Chondrocyte (in vitro differentiated cells): Measurements from ENCODE around the gene BORCS6. TPM values are rescaled to one million over a fixed set of nuclear protein-coding genes. Genes with fewer than 3 reads are reported as not detected.

Experiments
- DNase-seq: peaks from one replicate; pipeline ENCODE4 v3.0.0; 2021; ENCODE audit warnings: mixed read lengths, low spot score
- H3K27ac Mint-ChIP-seq: one replicate; pipeline ENCODE4 v1.8.0; 2021; ENCODE audit warnings: mild to moderate bottlenecking, moderate library complexity, mixed read lengths; ENCODE audit not compliant: unreplicated experiment
- H3K27me3 Mint-ChIP-seq: 2 replicates; pipeline ENCODE4 v1.8.0; 2021; ENCODE audit warnings: low read depth, mixed read lengths
- H3K36me3 Mint-ChIP-seq: 2 replicates; pipeline ENCODE4 v1.8.0; 2021; ENCODE audit warnings: low read depth, mixed read lengths
- H3K4me1 Mint-ChIP-seq: 2 replicates; pipeline ENCODE4 v1.8.0; 2021; ENCODE audit warnings: low read depth, mild to moderate bottlenecking, mixed read lengths
- H3K4me3 Mint-ChIP-seq: one replicate; pipeline ENCODE4 v1.8.0; 2021; ENCODE audit warnings: mild to moderate bottlenecking, moderate library complexity, mixed read lengths; ENCODE audit not compliant: unreplicated experiment
- H3K9me3 Mint-ChIP-seq: 2 replicates; pipeline ENCODE4 v1.8.0; 2021; ENCODE audit warnings: low read depth, mixed read lengths
- long read RNA-seq: library from polyadenylated mRNA; stranded (forward); transcript quantifications from one replicate; pipeline ENCODE4 v2.0.0, GENCODE V29; 2021
- total RNA-seq: library from RNA; stranded (reverse); gene quantifications from 3 replicates; pipeline ENCODE4 v1.2.1, GENCODE V29; 2021
- TF ChIP-seq, protein P1 (sequence below): fragments of 200-600 bp; sonication (generic); IDR thresholded peaks from 2 replicates; pipeline ENCODE4 v1.5.0; 2021; ENCODE audit warnings: antibody characterized with exemption, mild to moderate bottlenecking, moderate library complexity

Gene BORCS6
- total RNA-seq = 5.5 to 8.6 TPM (median 8.2 TPM) in 3 replicates
- long read RNA-seq, transcript BORCS6-201 (1 exons, 2,575 nt) = major isoform, 40 of 40 reads
- long read RNA-seq, partial matches to known transcripts = 0 of 40 reads
- long read RNA-seq, other reads (novel, unspliced or antisense) = 0 of 40 reads

DNA sequence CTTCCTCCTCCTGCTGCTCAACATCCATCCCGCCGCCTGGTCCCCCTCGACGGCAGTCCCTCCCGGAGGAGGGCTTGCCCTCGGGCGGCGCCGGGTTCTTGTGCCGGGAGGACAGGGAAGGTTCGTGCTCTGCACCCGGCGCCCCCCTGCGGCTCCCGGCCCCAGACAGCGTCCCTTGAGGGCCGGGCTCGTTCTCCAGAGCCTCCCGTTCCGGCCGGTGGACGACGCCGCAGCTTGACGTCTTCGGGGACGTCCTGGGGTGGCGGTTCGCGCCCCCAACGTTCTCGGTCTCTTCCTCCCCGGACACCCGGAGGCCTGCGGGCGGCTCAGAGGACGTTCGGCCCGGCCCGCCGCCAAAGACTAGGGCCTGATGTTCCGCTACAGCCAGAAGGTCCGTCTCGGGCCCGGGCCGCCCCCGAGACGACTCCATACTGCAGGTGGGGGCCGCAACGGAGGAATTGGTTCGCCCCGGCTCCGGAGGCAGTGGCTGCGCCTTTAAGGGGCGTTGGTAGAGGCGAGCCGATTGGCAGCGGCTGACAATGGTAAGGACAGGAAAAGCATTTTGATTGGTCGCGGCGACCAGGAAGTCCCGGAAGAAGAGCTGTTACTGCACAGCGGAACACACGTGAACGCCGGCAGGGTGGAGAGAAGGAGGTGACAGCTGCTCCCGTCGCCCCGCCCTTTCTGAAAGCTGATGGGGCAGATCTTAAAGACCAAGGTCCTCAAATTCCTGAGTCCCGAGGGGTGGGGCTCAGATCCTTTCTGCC is at the start of gene BORCS6:
Gene BORCS6 (minus strand): TSS at position 470 of the 767 bp plus-strand sequence. CDS start 40 bp downstream, at position 430.
- Mint-ChIP-seq H3K4me3 (no peak within 1 kb of the TSS), H3K27me3 (no peaks in the 10 kb centered on the region)
- DNase-seq = peak; percentile 99

DNA sequence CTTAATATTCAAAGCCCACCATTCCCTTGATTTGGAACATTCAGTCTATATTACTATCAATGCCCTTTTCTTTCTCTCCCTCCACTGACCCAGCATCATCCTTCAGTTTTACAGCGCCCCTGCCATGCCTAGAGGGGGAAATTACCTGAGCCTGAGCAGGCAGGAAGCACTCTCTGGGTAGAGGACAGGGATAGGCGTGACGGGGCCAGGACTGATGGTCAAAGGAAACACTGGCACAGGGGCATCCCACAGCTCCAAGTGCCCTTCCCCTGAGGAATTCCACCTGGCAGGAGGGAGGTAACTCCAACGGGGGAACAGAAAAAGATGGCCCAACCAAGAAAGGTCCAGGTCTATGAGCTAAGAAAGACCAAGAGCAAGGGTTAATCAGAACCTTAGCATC is 47.9 kb upstream of the BORCS6 start:
- TF ChIP-seq, protein P1, sequence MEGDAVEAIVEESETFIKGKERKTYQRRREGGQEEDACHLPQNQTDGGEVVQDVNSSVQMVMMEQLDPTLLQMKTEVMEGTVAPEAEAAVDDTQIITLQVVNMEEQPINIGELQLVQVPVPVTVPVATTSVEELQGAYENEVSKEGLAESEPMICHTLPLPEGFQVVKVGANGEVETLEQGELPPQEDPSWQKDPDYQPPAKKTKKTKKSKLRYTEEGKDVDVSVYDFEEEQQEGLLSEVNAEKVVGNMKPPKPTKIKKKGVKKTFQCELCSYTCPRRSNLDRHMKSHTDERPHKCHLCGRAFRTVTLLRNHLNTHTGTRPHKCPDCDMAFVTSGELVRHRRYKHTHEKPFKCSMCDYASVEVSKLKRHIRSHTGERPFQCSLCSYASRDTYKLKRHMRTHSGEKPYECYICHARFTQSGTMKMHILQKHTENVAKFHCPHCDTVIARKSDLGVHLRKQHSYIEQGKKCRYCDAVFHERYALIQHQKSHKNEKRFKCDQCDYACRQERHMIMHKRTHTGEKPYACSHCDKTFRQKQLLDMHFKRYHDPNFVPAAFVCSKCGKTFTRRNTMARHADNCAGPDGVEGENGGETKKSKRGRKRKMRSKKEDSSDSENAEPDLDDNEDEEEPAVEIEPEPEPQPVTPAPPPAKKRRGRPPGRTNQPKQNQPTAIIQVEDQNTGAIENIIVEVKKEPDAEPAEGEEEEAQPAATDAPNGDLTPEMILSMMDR = no peak

More for the DNA sequence above, at the start of gene BORCS6:
- Mint-ChIP-seq H3K4me1 (peaks cover 11% of the 10 kb centered on the region), H3K36me3 (no peaks in the 10 kb centered on the region), H3K9me3 (no peaks in the 10 kb centered on the region), H3K27ac (peak within 1 kb of the TSS; percentile 15)
- TF ChIP-seq, protein P1 = peak; percentile 50

DNA sequence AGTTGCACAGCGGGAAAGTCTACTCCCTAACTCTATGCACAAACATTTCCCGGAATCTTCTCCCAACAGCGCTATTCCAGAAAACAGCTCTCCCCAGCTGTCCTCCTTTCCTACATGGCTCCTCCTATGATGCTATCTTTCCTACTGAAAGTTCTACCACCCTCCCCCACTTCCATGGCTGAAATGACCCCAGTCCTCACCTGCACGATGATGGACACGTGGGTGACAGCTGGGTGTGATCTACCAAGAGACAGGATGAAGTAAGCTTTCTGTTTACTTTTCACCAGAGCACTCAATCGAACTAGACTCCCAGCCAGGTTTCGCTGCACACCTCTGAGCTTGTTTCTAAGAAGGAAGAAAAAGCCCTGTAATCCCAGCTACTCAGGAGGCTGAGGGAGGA is 47.2 kb upstream of the BORCS6 start:
- no peak for DNase-seq
- Mint-ChIP-seq H3K9me3 (no peaks in the 10 kb centered on the region), H3K36me3 (peaks cover 36% of the 10 kb centered on the region), H3K27me3 (no peaks in the 10 kb centered on the region), H3K27ac (no peak overlapping the region), H3K4me1 (no peaks in the 10 kb centered on the region), H3K4me3 (no peak overlapping the region)
- TF ChIP-seq, protein P1 = no peak

More for the DNA sequence above, 47.9 kb upstream of the BORCS6 start:
- Mint-ChIP-seq H3K4me3 (no peak overlapping the region), H3K9me3 (no peaks in the 10 kb centered on the region), H3K36me3 (peaks cover 32% of the 10 kb centered on the region), H3K4me1 (no peaks in the 10 kb centered on the region), H3K27ac (no peak overlapping the region), H3K27me3 (no peaks in the 10 kb centered on the region)
- DNase-seq = no peak

DNA sequence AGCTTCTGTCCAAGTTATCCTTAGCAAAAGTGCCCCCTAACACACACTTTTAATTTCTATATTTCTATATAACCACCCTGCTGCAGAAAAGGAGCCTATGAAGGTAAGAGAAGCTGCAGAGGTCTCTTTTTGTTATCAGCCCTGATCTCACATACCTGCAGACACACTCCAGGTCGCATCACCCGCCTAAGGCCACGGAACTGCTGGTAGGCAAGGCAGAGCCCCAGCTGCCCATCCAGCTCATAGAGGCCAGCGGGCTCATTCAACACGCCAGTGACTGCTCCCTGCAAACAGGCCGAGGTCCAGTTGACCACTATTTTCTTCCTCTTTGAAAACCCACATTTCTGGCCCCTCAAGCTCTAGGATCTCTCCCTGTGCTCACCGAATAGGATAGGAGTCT is 45.7 kb upstream of the BORCS6 start:
- no peaks in the 10 kb centered on the region for H3K27me3 Mint-ChIP-seq
- no peak for DNase-seq
- H3K27ac Mint-ChIP-seq = no peak overlapping the region
- TF ChIP-seq, protein P1 = no peak
- H3K4me1 Mint-ChIP-seq = no peaks in the 10 kb centered on the region
- no peak overlapping the region for H3K4me3 Mint-ChIP-seq
- H3K9me3 Mint-ChIP-seq = no peaks in the 10 kb centered on the region
- peaks cover 46% of the 10 kb centered on the region for H3K36me3 Mint-ChIP-seq

DNA sequence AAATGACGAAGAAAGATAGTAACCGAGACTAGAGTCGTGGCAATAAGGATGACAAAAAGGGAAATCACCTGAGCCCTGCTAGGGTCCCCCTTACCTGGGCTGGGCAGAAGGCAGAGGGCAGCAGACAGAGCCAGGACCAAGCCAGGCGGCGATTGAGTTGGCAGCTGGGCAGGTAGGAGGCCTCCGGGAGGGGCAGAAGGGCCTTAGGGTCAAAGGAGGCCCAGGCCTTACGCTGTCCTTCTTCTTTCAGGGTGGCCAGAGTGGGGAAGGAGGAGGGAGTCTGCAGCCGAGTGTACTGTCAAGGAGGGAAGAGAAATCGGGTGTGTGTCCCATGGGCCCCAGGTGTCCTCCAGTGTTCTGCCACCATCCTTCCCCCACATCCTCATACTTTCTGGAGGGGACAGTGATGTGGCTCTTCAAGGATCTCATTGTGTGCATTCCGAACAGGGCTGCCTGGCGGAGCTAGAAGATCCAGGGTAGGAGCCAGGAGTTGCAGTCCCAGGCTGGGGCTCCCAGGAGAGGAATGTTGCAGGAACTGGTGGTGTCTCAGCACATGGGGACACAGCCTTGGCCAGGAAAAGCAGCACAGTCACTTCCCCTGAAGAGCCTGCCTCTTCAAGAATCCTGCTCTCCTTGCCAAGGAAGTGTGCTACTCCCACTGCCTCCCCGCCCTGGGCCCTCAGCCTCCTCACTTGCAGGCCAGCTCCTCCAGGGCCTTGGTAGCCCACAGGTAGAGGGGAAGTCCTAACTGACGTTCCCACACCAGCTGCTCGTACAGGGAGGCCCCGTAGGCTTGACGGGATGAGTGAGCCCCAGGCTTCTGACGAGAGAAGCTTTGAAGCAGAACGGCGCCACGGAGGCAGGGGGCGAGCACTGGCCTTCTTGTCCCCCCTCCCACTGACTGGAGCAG is 44.6 kb upstream of the BORCS6 start:
- Mint-ChIP-seq H3K27ac (no peak overlapping the region), H3K9me3 (no peaks in the 10 kb centered on the region), H3K4me3 (no peak overlapping the region), H3K36me3 (peaks cover 52% of the 10 kb centered on the region), H3K4me1 (no peaks in the 10 kb centered on the region), H3K27me3 (no peaks in the 10 kb centered on the region)
- TF ChIP-seq, protein P1 = no peak
- DNase-seq = no peak
